ENCODE results near the gene SNX32. TPM values are rescaled to one million over a fixed set of nuclear protein-coding genes. Genes with fewer than 3 reads are reported as not detected.

SNX32 gene
- total and polyA plus RNA-seq, 9 of the 15 experiments (the other 6 are each of a cell fraction or from before 2014, with no cell fraction given), result 0.03 TPM; not detected in 7

DNA sequence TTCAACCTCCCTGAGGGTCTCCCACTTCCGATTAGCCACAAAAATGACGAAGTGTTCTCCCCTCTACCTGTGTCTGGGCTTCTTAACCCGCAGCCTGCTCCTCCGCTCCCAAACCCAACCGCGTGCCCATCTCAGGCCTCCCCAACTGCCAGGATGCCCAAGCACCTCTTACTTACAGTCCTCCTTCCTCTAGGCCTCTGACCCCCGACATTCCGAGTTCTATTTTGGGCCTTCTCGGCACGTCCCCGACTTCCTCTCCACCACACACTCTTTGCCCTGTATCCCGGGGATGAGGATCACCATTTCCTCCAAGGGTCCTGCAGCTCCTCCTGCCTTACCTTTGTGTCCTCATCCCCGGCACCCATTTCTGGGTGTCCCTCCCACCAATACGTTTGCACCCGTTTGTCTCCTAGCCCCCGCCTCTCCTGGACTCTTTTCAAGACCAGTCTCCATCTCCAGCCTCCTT, 26.1 kb downstream of the SNX32 start (continued):
- TF ChIP-seq ZNF609 (CRISPR knock-in tag; IDR thresholded peaks at IDR 0.05; ENCODE audit: borderline replicate concordance) (no peak), ID3 (CRISPR knock-in tag; IDR thresholded peaks at IDR 0.05) (no peak), ID3 (tag; IDR thresholded peaks at IDR 0.05) (peak; percentile 81), ZNF347 (CRISPR knock-in tag; IDR thresholded peaks at IDR 0.05; ENCODE audit: low read depth) (no peak), ZNF282 (CRISPR knock-in tag; IDR thresholded peaks at IDR 0.05) (no peak), NFYB (IDR thresholded peaks at IDR 0.05; ENCODE audit: extremely low read depth, insufficient read length) (no peak), MYC (IDR thresholded peaks at IDR 0.05; ENCODE audit: low read depth, low read length) (no peak), MYC (CRISPR knock-in tag; IDR thresholded peaks at IDR 0.05; ENCODE audit: borderline replicate concordance, low read depth) (no peak), FOXJ2 (tag; IDR thresholded peaks at IDR 0.05) (no peak), MLLT1 (IDR thresholded peaks at IDR 0.05) (peak; percentile 88 to 95), KLF16 (IDR thresholded peaks at IDR 0.05) (no peak), TCF7L2 (IDR thresholded peaks at IDR 0.05; ENCODE audit: low read depth, low read length) (no peak), AFF1 (IDR thresholded peaks at IDR 0.05; ENCODE audit: low read depth in 1 of 2, partially characterized antibody in 2 of 2) (peak in 1 of 2 experiments; percentile 93), SREBF2 (CRISPR knock-in tag; IDR thresholded peaks at IDR 0.05) (no peak), TOE1 (IDR thresholded peaks at IDR 0.05; ENCODE audit: borderline replicate concordance) (no peak; the same call in 1 of the 2 replicates), TOE1 (CRISPR knock-in tag; IDR thresholded peaks at IDR 0.05; ENCODE audit: borderline replicate concordance, low read depth) (no peak), PPARD (CRISPR knock-in tag; IDR thresholded peaks at IDR 0.05) (no peak), GTF2E2 (tag; IDR thresholded peaks at IDR 0.05) (peak; percentile 90)
